ENCODE results near the gene ADCK1. TPM values are rescaled to one million over a fixed set of nuclear protein-coding genes. Genes with fewer than 3 reads are reported as not detected.

ADCK1 gene
- total and polyA plus RNA-seq, 2 experiments from 2014 or later = 8.2 to 16.4 TPM

- no peaks in the 10 kb centered on the region for H3K27me3 ChIP-seq
- no peaks in the 10 kb centered on the region for H3K36me3 ChIP-seq (replicated peaks; ENCODE audit: insufficient read depth, low read depth)
- WGBS (ENCODE audit: low lambda C conversion rate, missing lambda C conversion rate) = 94% methylated on average over 3 of the region's 3 CpGs
- H3K4me1 ChIP-seq (ENCODE audit: insufficient read depth) = no peaks in the 10 kb centered on the region
- no peaks in the 10 kb centered on the region for H3K9me3 ChIP-seq (ENCODE audit: low read depth)
- H3K9me2 ChIP-seq (replicated peaks; ENCODE audit: insufficient read depth) = no peaks in the 10 kb centered on the region
- TF ChIP-seq EZH2phosphoT487 (IDR thresholded peaks at IDR 0.05; ENCODE audit: low read depth, severe bottlenecking, unreplicated experiment) (no peak), CTCF (IDR thresholded peaks at IDR 0.05; ENCODE audit: poor library complexity) (no peak), EZH2 (IDR thresholded peaks at IDR 0.05; ENCODE audit: borderline replicate concordance) (no peak)
- no peaks in the 10 kb centered on the region for H4K20me1 ChIP-seq (ENCODE audit: insufficient read depth, poor library complexity, severe bottlenecking)
- no peaks in the 10 kb centered on the region for H3K79me2 ChIP-seq
- no peak overlapping the region for H3K27ac ChIP-seq
- H3K4me3 ChIP-seq = no peak overlapping the region
- H3K4me2 ChIP-seq = no peak overlapping the region
- no peak overlapping the region for H2AFZ ChIP-seq
- no peak for DNase-seq (ENCODE audit: low spot score)
These were observed 67.0 kb downstream of the ADCK1 start for GRCh38 chr14:77866932-77867331.

GRCh38 chr14:77867476-77867875 is 67.6 kb downstream of the ADCK1 start:
- Histone ChIP-seq H3K36me3 (replicated peaks; ENCODE audit: insufficient read depth, low read depth) (no peaks in the 10 kb centered on the region), H2AFZ (no peak overlapping the region), H3K9me3 (ENCODE audit: low read depth) (no peaks in the 10 kb centered on the region), H3K4me3 (no peak overlapping the region), H3K4me1 (ENCODE audit: insufficient read depth) (no peaks in the 10 kb centered on the region), H3K4me2 (no peak overlapping the region), H3K79me2 (no peaks in the 10 kb centered on the region), H4K20me1 (ENCODE audit: insufficient read depth, poor library complexity, severe bottlenecking) (no peaks in the 10 kb centered on the region), H3K9me2 (replicated peaks; ENCODE audit: insufficient read depth) (no peaks in the 10 kb centered on the region), H3K27ac (no peak overlapping the region), H3K27me3 (no peaks in the 10 kb centered on the region)
- 72% methylated on average over 7 of the region's 7 CpGs for WGBS (ENCODE audit: low lambda C conversion rate, missing lambda C conversion rate)
- no peak for DNase-seq (ENCODE audit: low spot score)
- TF ChIP-seq CTCF (IDR thresholded peaks at IDR 0.05; ENCODE audit: poor library complexity) (no peak), EZH2 (IDR thresholded peaks at IDR 0.05; ENCODE audit: borderline replicate concordance) (no peak), EZH2phosphoT487 (IDR thresholded peaks at IDR 0.05; ENCODE audit: low read depth, severe bottlenecking, unreplicated experiment) (no peak)

- H3K27ac ChIP-seq = no peak overlapping the region
- no peak overlapping the region for H2AFZ ChIP-seq
- DNase-seq (ENCODE audit: low spot score) = no peak
- H3K4me3 ChIP-seq = no peak overlapping the region
- H4K20me1 ChIP-seq (ENCODE audit: insufficient read depth, poor library complexity, severe bottlenecking) = no peaks in the 10 kb centered on the region
- H3K9me3 ChIP-seq (ENCODE audit: low read depth) = no peaks in the 10 kb centered on the region
- no peaks in the 10 kb centered on the region for H3K27me3 ChIP-seq
- no peaks in the 10 kb centered on the region for H3K79me2 ChIP-seq
- H3K4me1 ChIP-seq (ENCODE audit: insufficient read depth) = no peaks in the 10 kb centered on the region
- WGBS (ENCODE audit: low lambda C conversion rate, missing lambda C conversion rate) = 84% methylated on average over 13 of the region's 13 CpGs
- TF ChIP-seq EZH2phosphoT487 (IDR thresholded peaks at IDR 0.05; ENCODE audit: low read depth, severe bottlenecking, unreplicated experiment) (no peak), EZH2 (IDR thresholded peaks at IDR 0.05; ENCODE audit: borderline replicate concordance) (no peak), CTCF (IDR thresholded peaks at IDR 0.05; ENCODE audit: poor library complexity) (no peak)
- no peak overlapping the region for H3K4me2 ChIP-seq
- no peaks in the 10 kb centered on the region for H3K36me3 ChIP-seq (replicated peaks; ENCODE audit: insufficient read depth, low read depth)
- no peaks in the 10 kb centered on the region for H3K9me2 ChIP-seq (replicated peaks; ENCODE audit: insufficient read depth)
These were observed 68.8 kb downstream of the ADCK1 start for GRCh38 chr14:77868552-77869285.
